Breast epithelium (tissue), 3 donors: ENCODE data around the gene TTC23.

Experiments used
- POLR2A ChIP-seq: fragments of 450-650 bp; IDR thresholded peaks from one replicate; pipeline ENCODE4 v1.6.1; 2016; ENCODE audit warnings: antibody characterized with exemption, mild to moderate bottlenecking, moderate library complexity
- POLR2AphosphoS5 ChIP-seq, 3 donors: sonication (generic); formaldehyde crosslinking; IDR thresholded peaks; one replicate each; pipeline ENCODE4 v1.6.1; 2017; ENCODE audit warnings: antibody characterized with exemption in 3 of 3

DNA sequence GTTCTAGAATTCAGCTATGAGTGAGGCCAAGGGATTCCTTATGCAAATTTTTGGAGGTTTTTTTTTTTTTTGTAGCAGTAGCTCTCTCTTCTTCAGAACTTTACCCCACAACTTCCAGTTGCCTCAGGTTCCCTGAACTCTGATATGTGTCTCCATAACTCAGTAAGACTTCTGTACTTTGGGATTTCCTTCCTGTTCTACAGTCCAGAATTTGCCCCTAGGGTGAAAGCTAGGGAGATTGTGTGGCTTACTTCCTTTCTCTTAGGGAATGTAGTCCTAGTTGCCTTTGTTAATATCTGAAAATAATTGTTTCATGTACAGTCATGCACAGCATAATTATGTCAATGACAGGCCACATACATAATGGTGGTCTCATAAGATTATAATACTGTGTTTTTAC, 32.7 kb upstream of the TTC23 start:
- TF ChIP-seq POLR2AphosphoS5 (IDR thresholded peaks at IDR 0.05) (no peak), POLR2A (no peak)
